WTC11 (cell line): ENCODE results near the gene ZNF516. TPM values are rescaled to one million over a fixed set of nuclear protein-coding genes. Genes with fewer than 3 reads are reported as not detected.

ENCODE experiments used
- ATAC-seq: fragments of 200-7000 bp; cut with Tn5 transposase; 2 replicates; pipeline ENCODE4 v1.10.0; 2021; ENCODE audit warnings: mild to moderate bottlenecking, moderate library complexity
- CTCF ChIA-PET: fragments of 300-600 bp; sonication (Branson Sonifier 250); formaldehyde crosslinking; loops from one replicate; lab custom pipeline; 2021; ENCODE audit warnings: antibody characterized with exemption; lab: Charles Lee
- POLR2A ChIA-PET: fragments of 350-600 bp; sonication (Branson Sonifier 250); formaldehyde crosslinking; loops from one replicate; lab custom pipeline; 2021; ENCODE audit warnings: antibody characterized with exemption; lab: Charles Lee
- DNase-seq: peaks from one replicate; pipeline ENCODE4 v3.0.0; 2021; ENCODE audit warnings: low spot score
- H3K27ac Mint-ChIP-seq: 2 replicates; pipeline ENCODE4 v1.8.0; 2021; ENCODE audit warnings: mixed read lengths
- H3K27me3 Mint-ChIP-seq: 2 replicates; pipeline ENCODE4 v1.8.0; 2021; ENCODE audit warnings: low read depth, mild to moderate bottlenecking, moderate library complexity, mixed read lengths
- H3K36me3 Mint-ChIP-seq: 2 replicates; pipeline ENCODE4 v1.8.0; 2021; ENCODE audit warnings: mixed read lengths
- H3K4me1 Mint-ChIP-seq: 2 replicates; pipeline ENCODE4 v1.8.0; 2022; ENCODE audit warnings: mixed read lengths
- H3K4me3 Mint-ChIP-seq: 2 replicates; pipeline ENCODE4 v1.8.0; 2021; ENCODE audit warnings: mild to moderate bottlenecking, moderate library complexity, mixed read lengths
- H3K9me3 Mint-ChIP-seq: 2 replicates; pipeline ENCODE4 v1.8.0; 2021; ENCODE audit warnings: mixed read lengths
- CBFB ChIP-seq: sonication (generic); formaldehyde crosslinking; IDR thresholded peaks from 2 replicates; pipeline ENCODE4 v1.8.1; 2022; ENCODE audit warnings: mild to moderate bottlenecking, low read depth, missing genetic modification reagents
- ELF4 ChIP-seq: sonication (generic); formaldehyde crosslinking; IDR thresholded peaks from 2 replicates; pipeline ENCODE4 v1.8.1; 2022; ENCODE audit warnings: low read depth, mild to moderate bottlenecking, moderate library complexity, missing genetic modification reagents
- ESRRA ChIP-seq: sonication (generic); formaldehyde crosslinking; IDR thresholded peaks from 2 replicates; pipeline ENCODE4 v1.8.1; 2022; ENCODE audit warnings: mild to moderate bottlenecking, missing genetic modification reagents, borderline replicate concordance
- FOXP1 ChIP-seq: sonication (generic); formaldehyde crosslinking; IDR thresholded peaks from 2 replicates; pipeline ENCODE4 v1.8.0; 2022; ENCODE audit warnings: missing genetic modification reagents, mild to moderate bottlenecking, moderate library complexity, borderline replicate concordance
- HMGA2 ChIP-seq: fragments of 250-450 bp; sonication (Bioruptor Pico); IDR thresholded peaks from 2 replicates; pipeline ENCODE4 v1.4.0; 2021; ENCODE audit warnings: mild to moderate bottlenecking, moderate library complexity
- NFYB ChIP-seq: sonication (generic); formaldehyde crosslinking; conservative IDR thresholded peaks from 2 replicates; pipeline ENCODE4 v1.8.0; 2022; ENCODE audit warnings: low read depth, missing genetic modification reagents
- NR2C2 ChIP-seq: sonication (generic); formaldehyde crosslinking; IDR thresholded peaks from 2 replicates; pipeline ENCODE4 v1.8.0; 2022; ENCODE audit warnings: mild to moderate bottlenecking, missing genetic modification reagents
- NR3C1 ChIP-seq: sonication (generic); formaldehyde crosslinking; conservative IDR thresholded peaks from 2 replicates; pipeline ENCODE4 v1.8.1; 2023; ENCODE audit warnings: low read depth, mild to moderate bottlenecking, missing genetic modification reagents
- OVOL2 ChIP-seq: fragments of 250-450 bp; sonication (Bioruptor Pico); IDR thresholded peaks from 2 replicates; pipeline ENCODE4 v1.9.0; 2021; ENCODE audit warnings: mild to moderate bottlenecking, borderline replicate concordance
- RORB ChIP-seq: fragments of 250-450 bp; sonication (Bioruptor Pico); IDR thresholded peaks from 2 replicates; pipeline ENCODE4 v1.9.0; 2021; ENCODE audit warnings: mild to moderate bottlenecking
- ZBTB21 ChIP-seq: sonication (generic); formaldehyde crosslinking; IDR thresholded peaks from 2 replicates; pipeline ENCODE4 v1.8.1; 2023; ENCODE audit warnings: mild to moderate bottlenecking, missing genetic modification reagents, borderline replicate concordance
- ZNF671 ChIP-seq: fragments of 250-450 bp; sonication (Bioruptor Pico); IDR thresholded peaks from 2 replicates; pipeline ENCODE4 v1.8.0; 2021; ENCODE audit warnings: mild to moderate bottlenecking
- total RNA-seq: library from RNA; stranded (reverse); gene quantifications from 3 replicates; pipeline ENCODE4 v1.2.3, GENCODE V29; 2021
- TF ChIP-seq, protein P1 (sequence below): sonication (generic); formaldehyde crosslinking; IDR thresholded peaks from 2 replicates; pipeline ENCODE4 v1.8.1; 2022; ENCODE audit warnings: low read depth, missing genetic modification reagents, borderline replicate concordance
- TF ChIP-seq, protein P2 (sequence below): fragments of 250-450 bp; sonication (Bioruptor Pico); IDR thresholded peaks from 2 replicates; pipeline ENCODE4 v1.9.0; 2021; ENCODE audit warnings: mild to moderate bottlenecking
- TF ChIP-seq, protein P3 (sequence below): sonication (generic); formaldehyde crosslinking; IDR thresholded peaks from 2 replicates; pipeline ENCODE4 v1.8.1; 2023; ENCODE audit warnings: mild to moderate bottlenecking, missing genetic modification reagents, moderate library complexity
- TF ChIP-seq, protein P4 (sequence below): sonication (generic); formaldehyde crosslinking; IDR thresholded peaks from 2 replicates; pipeline ENCODE4 v1.8.1; 2023; ENCODE audit warnings: mild to moderate bottlenecking, missing genetic modification reagents
- TF ChIP-seq, protein P5 (sequence below): sonication (generic); formaldehyde crosslinking; IDR thresholded peaks from 2 replicates; pipeline ENCODE4 v1.8.1; 2023; ENCODE audit warnings: mild to moderate bottlenecking, missing genetic modification reagents, borderline replicate concordance
- TF ChIP-seq, protein P6 (sequence below): fragments of 250-450 bp; sonication (Bioruptor Pico); conservative IDR thresholded peaks from 2 replicates; pipeline ENCODE4 v1.9.0; 2021; ENCODE audit warnings: mild to moderate bottlenecking

The ZNF516 gene
- total RNA-seq, 1 experiment from 2014 or later: 58.6 TPM

DNA sequence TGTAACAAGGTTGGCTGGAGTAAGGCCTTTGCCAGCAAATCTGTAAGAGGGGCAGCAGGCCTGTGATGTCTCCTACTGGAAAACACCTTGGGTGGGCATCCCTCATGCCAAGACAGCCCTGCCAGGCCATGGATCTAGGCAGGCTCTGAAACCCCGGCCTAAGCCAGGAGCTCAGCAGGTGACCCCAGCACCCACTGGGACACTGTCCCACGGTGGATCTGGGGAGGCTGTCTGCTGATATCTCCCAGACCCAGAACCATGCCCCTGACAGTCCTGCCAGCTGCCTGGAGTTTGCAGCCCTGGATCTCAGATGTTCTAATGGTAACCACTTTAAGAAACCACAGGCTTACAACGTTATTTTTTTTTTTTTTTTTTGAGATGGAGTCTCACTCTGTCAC is 117.7 kb downstream of the ZNF516 start:
- Mint-ChIP-seq H3K9me3 (peaks cover 9% of the 10 kb centered on the region; the same call in 1 of the 2 replicates), H3K4me3 (no peak overlapping the region), H3K27me3 (no peaks in the 10 kb centered on the region), H3K4me1 (peaks cover 34% of the 10 kb centered on the region), H3K27ac (no peak overlapping the region), H3K36me3 (peaks cover 20% of the 10 kb centered on the region)
- ChIA-PET CTCF (no interaction called here), POLR2A (no interaction called here)
- no peak for DNase-seq
- TF ChIP-seq FOXP1 (CRISPR knock-in tag) (no peak), NR3C1 (CRISPR knock-in tag) (no peak), NFYB (CRISPR knock-in tag) (no peak), ZNF671 (CRISPR knock-in tag) (no peak)
- TF ChIP-seq, protein P1, sequence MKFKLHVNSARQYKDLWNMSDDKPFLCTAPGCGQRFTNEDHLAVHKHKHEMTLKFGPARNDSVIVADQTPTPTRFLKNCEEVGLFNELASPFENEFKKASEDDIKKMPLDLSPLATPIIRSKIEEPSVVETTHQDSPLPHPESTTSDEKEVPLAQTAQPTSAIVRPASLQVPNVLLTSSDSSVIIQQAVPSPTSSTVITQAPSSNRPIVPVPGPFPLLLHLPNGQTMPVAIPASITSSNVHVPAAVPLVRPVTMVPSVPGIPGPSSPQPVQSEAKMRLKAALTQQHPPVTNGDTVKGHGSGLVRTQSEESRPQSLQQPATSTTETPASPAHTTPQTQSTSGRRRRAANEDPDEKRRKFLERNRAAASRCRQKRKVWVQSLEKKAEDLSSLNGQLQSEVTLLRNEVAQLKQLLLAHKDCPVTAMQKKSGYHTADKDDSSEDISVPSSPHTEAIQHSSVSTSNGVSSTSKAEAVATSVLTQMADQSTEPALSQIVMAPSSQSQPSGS (CRISPR knock-in tag): no peak
- ATAC-seq: no peak

DNA sequence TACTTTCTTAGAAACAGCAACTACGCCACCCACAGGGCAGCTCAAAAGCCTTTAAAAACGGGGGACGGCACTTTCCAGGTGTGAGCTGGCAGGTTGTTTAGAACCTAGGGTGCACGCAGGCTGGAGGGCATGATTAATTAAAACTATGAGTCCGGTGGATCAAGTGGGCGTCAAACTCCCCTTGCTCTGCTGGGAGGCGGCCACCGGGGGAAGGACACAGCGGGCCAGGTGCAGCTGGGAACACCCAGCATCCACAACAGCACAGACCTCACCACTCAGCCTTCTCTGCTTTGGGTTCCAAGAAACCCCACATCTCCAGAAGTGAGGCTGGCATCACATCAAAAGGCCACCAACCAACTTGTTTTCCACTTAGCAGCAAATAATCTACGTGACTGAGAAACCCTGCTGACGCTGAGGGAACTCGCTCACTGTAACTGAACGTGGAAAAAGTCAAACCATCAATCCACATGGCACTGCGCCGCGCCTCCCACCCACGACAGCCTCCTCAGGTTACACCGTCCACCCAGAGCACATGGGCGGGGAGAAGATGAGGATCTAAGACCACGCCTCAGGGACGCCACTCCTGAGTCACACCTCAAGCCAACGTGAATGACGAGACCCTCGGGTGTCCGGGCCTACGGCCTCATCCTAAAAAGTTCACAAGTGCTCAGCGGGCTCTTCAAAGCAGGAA is 118.2 kb downstream of the ZNF516 start:
- H3K4me3 Mint-ChIP-seq: no peak overlapping the region
- no peak for DNase-seq
- H3K27me3 Mint-ChIP-seq: no peaks in the 10 kb centered on the region
- no peak for TF ChIP-seq HMGA2
- TF ChIP-seq ZBTB21 (CRISPR knock-in tag): no peak
- TF ChIP-seq ELF4 (CRISPR knock-in tag): no peak
- TF ChIP-seq, protein P2, sequence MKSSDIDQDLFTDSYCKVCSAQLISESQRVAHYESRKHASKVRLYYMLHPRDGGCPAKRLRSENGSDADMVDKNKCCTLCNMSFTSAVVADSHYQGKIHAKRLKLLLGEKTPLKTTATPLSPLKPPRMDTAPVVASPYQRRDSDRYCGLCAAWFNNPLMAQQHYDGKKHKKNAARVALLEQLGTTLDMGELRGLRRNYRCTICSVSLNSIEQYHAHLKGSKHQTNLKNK (CRISPR knock-in tag): no peak
- TF ChIP-seq, protein P3, sequence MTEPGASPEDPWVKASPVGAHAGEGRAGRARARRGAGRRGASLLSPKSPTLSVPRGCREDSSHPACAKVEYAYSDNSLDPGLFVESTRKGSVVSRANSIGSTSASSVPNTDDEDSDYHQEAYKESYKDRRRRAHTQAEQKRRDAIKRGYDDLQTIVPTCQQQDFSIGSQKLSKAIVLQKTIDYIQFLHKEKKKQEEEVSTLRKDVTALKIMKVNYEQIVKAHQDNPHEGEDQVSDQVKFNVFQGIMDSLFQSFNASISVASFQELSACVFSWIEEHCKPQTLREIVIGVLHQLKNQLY (CRISPR knock-in tag): no peak
- TF ChIP-seq NR2C2 (CRISPR knock-in tag): no peak
- TF ChIP-seq, protein P4, sequence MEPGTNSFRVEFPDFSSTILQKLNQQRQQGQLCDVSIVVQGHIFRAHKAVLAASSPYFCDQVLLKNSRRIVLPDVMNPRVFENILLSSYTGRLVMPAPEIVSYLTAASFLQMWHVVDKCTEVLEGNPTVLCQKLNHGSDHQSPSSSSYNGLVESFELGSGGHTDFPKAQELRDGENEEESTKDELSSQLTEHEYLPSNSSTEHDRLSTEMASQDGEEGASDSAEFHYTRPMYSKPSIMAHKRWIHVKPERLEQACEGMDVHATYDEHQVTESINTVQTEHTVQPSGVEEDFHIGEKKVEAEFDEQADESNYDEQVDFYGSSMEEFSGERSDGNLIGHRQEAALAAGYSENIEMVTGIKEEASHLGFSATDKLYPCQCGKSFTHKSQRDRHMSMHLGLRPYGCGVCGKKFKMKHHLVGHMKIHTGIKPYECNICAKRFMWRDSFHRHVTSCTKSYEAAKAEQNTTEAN (CRISPR knock-in tag): no peak
- TF ChIP-seq OVOL2 (CRISPR knock-in tag): no peak
- TF ChIP-seq, protein P5, sequence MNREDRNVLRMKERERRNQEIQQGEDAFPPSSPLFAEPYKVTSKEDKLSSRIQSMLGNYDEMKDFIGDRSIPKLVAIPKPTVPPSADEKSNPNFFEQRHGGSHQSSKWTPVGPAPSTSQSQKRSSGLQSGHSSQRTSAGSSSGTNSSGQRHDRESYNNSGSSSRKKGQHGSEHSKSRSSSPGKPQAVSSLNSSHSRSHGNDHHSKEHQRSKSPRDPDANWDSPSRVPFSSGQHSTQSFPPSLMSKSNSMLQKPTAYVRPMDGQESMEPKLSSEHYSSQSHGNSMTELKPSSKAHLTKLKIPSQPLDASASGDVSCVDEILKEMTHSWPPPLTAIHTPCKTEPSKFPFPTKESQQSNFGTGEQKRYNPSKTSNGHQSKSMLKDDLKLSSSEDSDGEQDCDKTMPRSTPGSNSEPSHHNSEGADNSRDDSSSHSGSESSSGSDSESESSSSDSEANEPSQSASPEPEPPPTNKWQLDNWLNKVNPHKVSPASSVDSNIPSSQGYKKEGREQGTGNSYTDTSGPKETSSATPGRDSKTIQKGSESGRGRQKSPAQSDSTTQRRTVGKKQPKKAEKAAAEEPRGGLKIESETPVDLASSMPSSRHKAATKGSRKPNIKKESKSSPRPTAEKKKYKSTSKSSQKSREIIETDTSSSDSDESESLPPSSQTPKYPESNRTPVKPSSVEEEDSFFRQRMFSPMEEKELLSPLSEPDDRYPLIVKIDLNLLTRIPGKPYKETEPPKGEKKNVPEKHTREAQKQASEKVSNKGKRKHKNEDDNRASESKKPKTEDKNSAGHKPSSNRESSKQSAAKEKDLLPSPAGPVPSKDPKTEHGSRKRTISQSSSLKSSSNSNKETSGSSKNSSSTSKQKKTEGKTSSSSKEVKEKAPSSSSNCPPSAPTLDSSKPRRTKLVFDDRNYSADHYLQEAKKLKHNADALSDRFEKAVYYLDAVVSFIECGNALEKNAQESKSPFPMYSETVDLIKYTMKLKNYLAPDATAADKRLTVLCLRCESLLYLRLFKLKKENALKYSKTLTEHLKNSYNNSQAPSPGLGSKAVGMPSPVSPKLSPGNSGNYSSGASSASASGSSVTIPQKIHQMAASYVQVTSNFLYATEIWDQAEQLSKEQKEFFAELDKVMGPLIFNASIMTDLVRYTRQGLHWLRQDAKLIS (CRISPR knock-in tag): no peak
- TF ChIP-seq ESRRA (CRISPR knock-in tag): no peak
- TF ChIP-seq RORB (CRISPR knock-in tag): no peak
- no peak for TF ChIP-seq CBFB (CRISPR knock-in tag)
- TF ChIP-seq, protein P6, sequence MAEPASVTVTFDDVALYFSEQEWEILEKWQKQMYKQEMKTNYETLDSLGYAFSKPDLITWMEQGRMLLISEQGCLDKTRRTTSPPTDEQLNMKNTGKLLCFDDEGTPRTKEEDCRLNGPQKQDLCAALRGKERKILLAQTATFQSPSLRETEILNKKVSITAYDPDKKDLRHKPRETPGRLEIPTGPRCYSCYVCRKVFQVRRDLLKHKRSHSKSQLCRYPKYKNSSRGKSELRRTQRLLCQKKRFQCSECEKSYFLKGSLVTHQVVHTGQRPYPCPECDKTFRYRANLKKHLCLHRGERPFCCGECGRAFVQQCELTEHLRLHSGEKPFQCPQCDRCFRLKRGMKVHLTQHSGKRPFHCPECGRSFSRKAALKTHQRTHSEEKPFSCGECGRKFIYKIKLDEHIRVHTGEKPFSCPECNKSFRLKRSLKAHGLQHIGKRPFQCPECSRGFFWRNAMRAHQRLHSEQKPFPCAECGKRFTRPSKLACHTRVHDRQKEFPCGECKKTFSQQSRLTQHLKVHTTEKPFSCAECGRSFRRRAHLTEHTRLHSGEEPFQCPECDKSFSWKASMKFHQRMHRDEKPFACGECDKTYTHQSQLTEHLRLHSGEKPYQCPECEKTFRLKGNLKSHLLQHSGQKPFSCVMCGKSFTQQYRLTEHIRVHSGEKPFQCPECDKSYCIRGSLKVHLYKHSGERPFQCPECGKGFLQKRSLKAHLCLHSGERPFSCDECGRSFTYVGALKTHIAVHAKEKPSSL: no peak
- CTCF ChIA-PET: interaction anchor here (0.7 kb wide), 1 partner anchor 41 kb away, joined by 3 read pairs; no protein-coding TSS in a partner anchor
- POLR2A ChIA-PET: no interaction called here
- H3K9me3 Mint-ChIP-seq: peaks cover 9% of the 10 kb centered on the region; the same call in 1 of the 2 replicates
- H3K36me3 Mint-ChIP-seq: peaks cover 20% of the 10 kb centered on the region
- H3K4me1 Mint-ChIP-seq: peaks cover 36% of the 10 kb centered on the region
- no peak overlapping the region for H3K27ac Mint-ChIP-seq
- no peak for ATAC-seq
